ENCODE measurements around the gene NEIL1.
"Not testable (repeated sequence)": the region's sequence is repeated elsewhere in the genome, so short reads cannot be mapped to it uniquely, and the experiment has no call there.

Gene NEIL1

DNA sequence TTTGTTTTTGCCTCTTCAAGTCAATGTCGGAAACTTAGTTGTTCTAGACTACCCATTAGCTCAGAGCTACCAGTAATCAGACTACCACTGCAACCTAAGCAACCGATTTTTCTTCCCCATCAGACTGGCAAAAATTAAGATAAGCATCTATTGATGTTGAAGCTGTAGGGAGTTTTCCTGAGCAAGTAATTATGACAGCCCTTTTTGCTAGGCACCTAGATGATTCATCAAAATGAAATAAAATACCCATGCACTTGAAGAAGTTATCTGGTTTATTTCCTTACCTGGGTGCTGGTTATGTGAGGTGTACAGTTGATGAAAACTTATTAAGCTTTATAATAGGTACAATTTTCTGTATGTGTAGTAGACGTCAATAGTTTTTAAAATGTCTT is 11.5 kb upstream of the NEIL1 start:
- DNase-seq: no peak

DNA sequence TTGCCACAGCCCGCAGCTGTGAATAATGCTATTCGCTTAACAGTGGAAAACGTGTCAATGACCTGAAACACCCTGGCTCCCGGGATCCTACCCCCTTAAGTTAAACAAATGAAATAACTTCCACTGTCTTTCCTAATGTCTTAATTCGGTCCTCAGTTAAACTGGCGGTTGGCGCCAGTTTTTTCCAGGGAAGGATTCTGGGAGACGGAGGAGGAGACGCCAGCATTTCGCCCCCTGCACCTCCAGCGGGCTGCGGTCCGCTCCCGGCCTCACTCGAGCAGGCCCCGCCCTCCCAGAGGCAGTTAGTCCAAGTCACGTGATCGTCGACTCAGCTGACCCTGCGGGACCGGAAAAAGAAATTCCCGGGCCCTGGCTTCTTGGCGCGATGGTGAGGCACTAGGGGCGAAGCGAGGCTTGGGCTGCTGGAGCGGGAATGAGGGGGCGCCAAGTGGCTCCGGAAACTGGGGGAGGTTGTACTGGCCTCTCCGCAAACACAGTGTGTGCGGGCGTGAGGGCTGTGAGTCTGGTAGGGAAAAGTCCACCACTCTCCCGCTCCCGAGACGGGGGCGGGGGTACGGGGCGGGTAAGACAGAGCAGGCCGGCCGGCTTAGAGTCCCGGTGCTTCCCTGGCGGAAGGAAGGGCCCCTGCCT is 11.0 kb upstream of the NEIL1 start, which contains the start of gene COMMD4:
COMMD4 (plus strand) TSS at position 359 of the 651 bp plus-strand sequence; CDS start at position 386, 27 bp downstream.
- DNase-seq: peak; percentile 36

DNA sequence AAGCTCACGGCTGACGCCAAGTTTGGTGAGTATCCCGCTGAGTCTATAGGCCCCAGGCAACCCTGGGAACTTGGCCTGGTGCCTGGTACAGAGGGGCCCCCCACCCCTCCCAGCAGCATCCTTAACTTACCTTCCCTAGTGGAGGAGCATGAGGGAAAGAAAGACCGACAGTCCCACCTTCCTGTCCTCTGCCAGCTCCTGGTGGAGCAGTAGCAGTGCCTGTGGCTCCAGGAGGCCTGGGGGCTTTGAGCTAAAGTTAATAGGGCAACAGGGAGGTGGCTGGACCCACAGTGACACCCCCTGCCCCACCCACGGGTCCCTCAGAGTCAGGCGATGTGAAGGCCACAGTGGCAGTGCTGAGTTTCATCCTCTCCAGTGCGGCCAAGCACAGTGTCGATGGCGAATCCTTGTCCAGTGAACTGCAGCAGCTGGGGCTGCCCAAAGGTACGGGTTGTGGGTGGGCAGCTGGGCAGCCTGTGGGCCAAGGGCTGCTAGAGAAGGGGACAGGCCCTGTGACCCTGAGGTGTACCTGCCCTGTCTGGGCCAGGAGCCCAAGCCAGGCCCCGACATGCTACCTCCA is 8.1 kb upstream of the NEIL1 start:
- DNase-seq: no peak

- DNase-seq: no peak
These were observed 7.2 kb upstream of the NEIL1 start for GRCh38 chr15:75339531-75340240.

DNA sequence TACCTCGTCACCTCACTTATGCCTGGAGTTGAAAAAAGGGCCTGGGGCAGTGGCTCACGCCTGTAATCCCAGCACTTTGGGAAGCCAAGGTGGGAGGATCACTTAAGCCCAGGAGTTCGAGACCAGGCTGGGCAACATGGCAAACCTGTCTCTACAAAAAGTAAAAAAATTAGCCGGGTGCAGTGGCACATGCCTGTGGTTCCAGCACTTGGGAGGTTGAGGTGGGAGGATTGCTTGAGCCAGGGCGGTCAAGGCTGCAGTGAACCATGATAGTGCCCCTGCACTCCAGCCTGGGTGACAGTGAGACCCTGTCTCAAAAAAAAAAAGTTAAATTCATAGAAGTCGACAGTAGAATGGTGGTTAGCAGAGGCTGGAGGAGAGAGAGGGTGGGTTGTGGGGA is 4.6 kb upstream of the NEIL1 start:
- DNase-seq: no peak

DNA sequence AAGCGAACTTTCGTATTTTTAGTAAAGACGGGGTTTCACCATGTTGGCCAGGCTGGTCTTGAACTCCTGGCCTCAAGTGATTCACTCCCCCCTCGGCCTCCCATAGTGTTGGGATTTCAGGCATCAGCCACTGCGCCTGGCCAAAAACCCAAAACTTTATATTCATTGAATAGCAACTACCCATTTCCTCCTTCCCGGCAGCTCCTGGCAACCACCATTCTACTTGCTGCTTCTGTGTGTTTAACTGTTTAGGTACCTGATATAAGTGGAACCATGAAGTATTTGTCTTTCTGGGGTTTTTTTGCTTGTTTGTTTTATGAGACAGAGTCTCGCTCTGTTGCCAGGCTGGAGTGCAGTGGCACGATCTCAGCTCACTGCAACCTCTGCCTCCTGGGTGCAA is 2.9 kb upstream of the NEIL1 start:
- DNase-seq: peak; percentile 28

GRCh38 chr15:75347222-75348033 is 589 bp downstream of the NEIL1 start:
- DNase-seq: no peak

DNA sequence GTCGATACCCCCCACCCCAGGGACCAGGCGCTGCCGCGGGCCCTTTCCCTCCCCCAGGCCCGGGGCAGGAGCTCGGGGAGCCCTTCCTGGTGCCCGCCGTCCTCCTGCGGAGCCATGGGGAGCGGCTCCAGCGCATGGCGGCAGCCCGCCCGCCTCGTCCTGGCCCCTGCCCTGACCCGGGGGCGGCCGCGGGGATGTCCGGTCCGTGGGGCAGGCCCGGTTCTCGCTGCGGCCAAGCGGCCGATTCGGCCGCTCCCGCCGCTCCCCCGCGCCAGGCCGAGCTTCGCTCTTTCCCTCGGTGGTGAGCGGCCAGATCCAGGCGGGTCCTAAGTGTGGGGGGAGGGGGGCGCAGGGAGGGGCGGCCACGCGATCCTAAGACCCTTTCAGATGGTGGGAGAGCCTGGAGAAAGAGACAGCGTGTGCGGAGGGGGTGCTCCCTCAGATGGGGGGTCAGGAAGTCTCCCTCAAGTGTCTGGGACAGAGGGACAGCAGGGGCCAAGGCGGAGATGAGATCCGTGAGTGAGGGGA is 1.3 kb downstream of the NEIL1 start:
- DNase-seq: no peak

DNA sequence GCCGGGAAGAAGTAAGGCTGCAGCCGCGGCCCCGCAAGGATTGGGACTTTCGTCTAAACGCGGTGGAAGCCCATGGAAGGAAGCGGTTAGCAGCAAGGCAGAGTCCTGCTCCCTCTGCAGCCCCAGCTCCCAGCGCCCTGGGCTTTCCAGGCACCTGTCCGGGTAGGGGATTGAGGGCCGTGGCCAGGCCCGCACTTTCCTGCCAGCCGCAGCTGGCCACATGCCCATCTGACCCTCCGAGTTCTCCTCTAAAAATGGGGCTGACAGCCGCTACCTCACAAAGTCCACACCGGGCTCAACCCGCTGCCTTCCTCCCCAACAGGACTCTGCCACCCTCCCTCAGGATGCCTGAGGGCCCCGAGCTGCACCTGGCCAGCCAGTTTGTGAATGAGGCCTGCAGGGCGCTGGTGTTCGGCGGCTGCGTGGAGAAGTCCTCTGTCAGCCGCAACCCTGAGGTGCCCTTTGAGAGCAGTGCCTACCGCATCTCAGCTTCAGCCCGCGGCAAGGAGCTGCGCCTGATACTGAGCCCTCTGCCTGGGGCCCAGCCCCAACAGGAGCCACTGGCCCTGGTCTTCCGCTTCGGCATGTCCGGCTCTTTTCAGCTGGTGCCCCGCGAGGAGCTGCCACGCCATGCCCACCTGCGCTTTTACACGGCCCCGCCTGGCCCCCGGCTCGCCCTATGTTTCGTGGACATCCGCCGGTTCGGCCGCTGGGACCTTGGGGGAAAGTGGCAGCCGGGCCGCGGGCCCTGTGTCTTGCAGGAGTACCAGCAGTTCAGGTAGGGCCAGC is 1.9 kb downstream of the NEIL1 start:
- DNase-seq: no peak

- DNase-seq: not testable (repeated sequence)
These were observed 2.5 kb downstream of the NEIL1 start for GRCh38 chr15:75349351-75349669.

- DNase-seq: no peak
These were observed 3.2 kb downstream of the NEIL1 start for GRCh38 chr15:75349851-75350588.

- no peak for DNase-seq
These were observed 3.9 kb downstream of the NEIL1 start for GRCh38 chr15:75350601-75351361.

GRCh38 chr15:75352186-75353080 is 5.6 kb downstream of the NEIL1 start:
- no peak for DNase-seq

DNA sequence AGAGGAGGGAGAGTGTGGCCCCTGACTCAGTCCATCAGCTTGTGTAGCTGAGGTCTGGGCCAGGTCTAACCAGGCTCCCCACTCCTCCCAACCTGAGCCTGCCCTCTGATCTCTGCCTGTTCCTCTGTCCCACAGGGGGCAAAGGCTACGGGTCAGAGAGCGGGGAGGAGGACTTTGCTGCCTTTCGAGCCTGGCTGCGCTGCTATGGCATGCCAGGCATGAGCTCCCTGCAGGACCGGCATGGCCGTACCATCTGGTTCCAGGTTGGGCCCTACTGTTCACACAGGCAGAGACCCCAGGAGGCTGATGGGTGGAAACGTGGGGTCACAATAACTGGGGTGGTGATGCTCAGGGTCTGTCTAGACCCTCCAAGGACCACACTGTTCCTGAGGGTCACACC is 6.8 kb downstream of the NEIL1 start:
- no peak for DNase-seq

GRCh38 chr15:75354454-75354853 is 7.6 kb downstream of the NEIL1 start:
- no peak for DNase-seq

DNA sequence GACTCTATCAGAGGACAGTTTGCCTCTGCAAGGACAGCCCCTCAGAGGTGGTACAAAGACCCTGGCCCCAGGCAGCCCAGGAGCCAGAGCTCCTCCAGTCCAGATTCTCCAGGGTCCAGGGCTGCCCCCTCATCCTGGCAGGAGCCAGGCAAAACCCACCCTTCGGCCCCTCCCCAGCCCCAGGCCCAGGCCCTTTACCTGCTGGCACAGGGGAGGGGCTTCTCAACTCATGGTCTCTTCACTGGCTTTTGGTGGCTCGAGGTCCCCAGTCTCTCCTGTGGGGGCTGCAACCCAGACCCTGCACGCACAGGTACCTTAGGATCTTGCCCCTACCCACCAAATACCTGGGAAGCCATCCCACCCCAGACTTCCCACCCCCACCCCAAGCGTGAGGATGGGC is 8.5 kb downstream of the NEIL1 start:
- no peak for DNase-seq

DNA sequence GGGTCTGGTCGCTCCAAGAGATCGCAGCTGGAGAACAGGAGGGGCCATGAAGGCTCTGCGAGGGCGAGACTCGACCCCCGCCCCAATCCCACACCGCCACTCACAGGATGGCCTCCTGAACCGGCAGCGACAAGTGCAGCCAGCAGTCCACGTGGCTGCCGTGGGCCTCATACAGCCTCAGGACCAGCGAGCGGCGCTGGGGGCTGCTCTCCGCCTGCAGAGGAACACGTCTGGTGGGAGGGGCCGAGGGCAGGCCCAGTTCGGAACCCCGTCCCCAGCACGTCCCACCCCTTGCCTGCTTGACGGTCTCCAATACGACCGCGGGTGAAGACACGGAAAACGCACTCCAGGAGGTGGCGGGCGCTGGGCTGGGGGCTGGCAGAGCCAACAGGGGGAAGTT is 9.2 kb downstream of the NEIL1 start:
- DNase-seq: no peak

- DNase-seq: no peak
These were observed 9.7 kb downstream of the NEIL1 start for GRCh38 chr15:75356517-75356916.

- no peak for DNase-seq
These were observed 11.3 kb downstream of the NEIL1 start for GRCh38 chr15:75357976-75358673.

Data from NCI-H2029 treated with DMSO at 0.1 percent for 48 hours (cell line).